GM23338 (cell line): Measurements from ENCODE around the gene DTNBP1. TPM values are rescaled to one million over a fixed set of nuclear protein-coding genes. Genes with fewer than 3 reads are reported as not detected.

Experiments
- ATAC-seq: fragments of 200-7000 bp; cut with Tn5 transposase; 3 replicates; pipeline ENCODE4 v1.9.1; 2020
- DNase-seq: peaks from one replicate; pipeline ENCODE4 v3.0.0-alpha.2; 2015; ENCODE audit warnings: low spot score
- H2AFZ ChIP-seq: fragments of 200-600 bp; sonication (generic); 2 replicates; pipeline ENCODE4 v1.8.0; 2016; ENCODE audit warnings: antibody characterized with exemption, mild to moderate bottlenecking, moderate library complexity
- H3F3A ChIP-seq: fragments of 200-600 bp; sonication (generic); replicated peaks from 2 replicates; pipeline ENCODE4 v1.8.0; 2017; ENCODE audit warnings: antibody characterized with exemption, mixed run types, low read depth
- H3K27ac ChIP-seq: fragments of 200-600 bp; sonication (generic); 2 replicates; pipeline ENCODE4 v1.6.1; 2016; ENCODE audit warnings: low read depth
- H3K27me3 ChIP-seq: fragments of 200-600 bp; sonication (generic); 2 replicates; pipeline ENCODE4 v1.8.0; 2016; ENCODE audit warnings: mild to moderate bottlenecking, mixed run types, moderate library complexity; ENCODE audit not compliant: insufficient read depth
- H3K36me3 ChIP-seq: fragments of 200-600 bp; sonication (generic); 2 replicates; pipeline ENCODE4 v1.8.0; 2016; ENCODE audit warnings: mild to moderate bottlenecking; ENCODE audit not compliant: insufficient read depth
- H3K4me1 ChIP-seq: fragments of 200-600 bp; sonication (generic); 2 replicates; pipeline ENCODE4 v1.8.0; 2016; ENCODE audit warnings: mild to moderate bottlenecking, moderate library complexity; ENCODE audit not compliant: insufficient read depth
- H3K4me2 ChIP-seq: fragments of 200-600 bp; sonication (generic); 2 replicates; pipeline ENCODE4 v1.7.1; 2017; ENCODE audit warnings: mixed run types
- H3K4me3 ChIP-seq: fragments of 200-600 bp; sonication (generic); 2 replicates; pipeline ENCODE4 v1.6.1; 2016; ENCODE audit warnings: mixed run types
- H3K79me2 ChIP-seq: fragments of 200-600 bp; sonication (generic); replicated peaks from 2 replicates; pipeline ENCODE4 v1.8.0; 2017; ENCODE audit warnings: mild to moderate bottlenecking; ENCODE audit not compliant: insufficient read depth
- H3K9me2 ChIP-seq: fragments of 200-600 bp; sonication (generic); 2 replicates; pipeline ENCODE4 v1.8.0; 2017; ENCODE audit not compliant: insufficient read depth
- H4K20me1 ChIP-seq: fragments of 200-600 bp; sonication (generic); replicated peaks from 2 replicates; pipeline ENCODE4 v1.8.0; 2017; ENCODE audit warnings: mild to moderate bottlenecking; ENCODE audit not compliant: insufficient read depth
- H3K27ac Mint-ChIP-seq: 2 replicates; pipeline ENCODE4 v1.8.0; 2020; ENCODE audit warnings: inconsistent platforms, mild to moderate bottlenecking, moderate library complexity, mixed read lengths
- H3K27me3 Mint-ChIP-seq: 3 replicates; pipeline ENCODE4 v1.8.0; 2022; ENCODE audit warnings: low read depth, mild to moderate bottlenecking, moderate library complexity, mixed read lengths, inconsistent platforms; ENCODE audit not compliant: insufficient read depth, poor library complexity
- H3K36me3 Mint-ChIP-seq: 3 replicates; pipeline ENCODE4 v1.8.0; 2021; ENCODE audit warnings: low read depth, mild to moderate bottlenecking, inconsistent platforms, moderate library complexity, mixed read lengths
- H3K4me1 Mint-ChIP-seq: 3 replicates; pipeline ENCODE4 v1.8.0; 2020; ENCODE audit warnings: mild to moderate bottlenecking, inconsistent platforms, mixed read lengths
- H3K4me3 Mint-ChIP-seq: 3 replicates; pipeline ENCODE4 v1.8.0; 2021; ENCODE audit warnings: moderate library complexity, mild to moderate bottlenecking, inconsistent platforms, mixed read lengths
- H3K9me3 Mint-ChIP-seq: 3 replicates; pipeline ENCODE4 v1.8.0; 2020; ENCODE audit warnings: moderate library complexity, mild to moderate bottlenecking, inconsistent platforms, mixed read lengths
- CREB1 ChIP-seq: fragments of 250-450 bp; sonication (Bioruptor Pico); IDR thresholded peaks from 2 replicates; pipeline ENCODE4 v1.5.0; 2020; ENCODE audit warnings: low read depth, mild to moderate bottlenecking, moderate library complexity
- ETS1 ChIP-seq: IDR thresholded peaks from 2 replicates; pipeline ENCODE4 v1.6.1; 2016; ENCODE audit warnings: antibody characterized with exemption
- EZH2 ChIP-seq: fragments of 200-600 bp; sonication (generic); IDR thresholded peaks from one replicate; pipeline ENCODE4 v1.8.0; 2017; ENCODE audit warnings: antibody characterized with exemption, mild to moderate bottlenecking, low read depth; ENCODE audit not compliant: unreplicated experiment
- JUNB ChIP-seq: IDR thresholded peaks from one replicate; pipeline ENCODE4 v1.6.1; 2016; ENCODE audit warnings: antibody characterized with exemption; ENCODE audit not compliant: unreplicated experiment
- POLR2AphosphoS5 ChIP-seq: IDR thresholded peaks from 2 replicates; pipeline ENCODE4 v1.6.1; 2016; ENCODE audit warnings: antibody characterized with exemption, low read depth
- REST ChIP-seq: IDR thresholded peaks from one replicate; pipeline ENCODE4 v1.6.1; 2018; ENCODE audit warnings: antibody characterized with exemption; ENCODE audit not compliant: unreplicated experiment
- STAT1 ChIP-seq: IDR thresholded peaks from one replicate; pipeline ENCODE4 v1.6.1; 2016; ENCODE audit warnings: antibody characterized with exemption; ENCODE audit not compliant: unreplicated experiment
- ZNF114 ChIP-seq: fragments of 250-450 bp; sonication (Bioruptor Pico); IDR thresholded peaks from 2 replicates; pipeline ENCODE4 v1.5.0; 2020; ENCODE audit warnings: mild to moderate bottlenecking, moderate library complexity
- ZNF331 ChIP-seq: fragments of 250-450 bp; sonication (Bioruptor Pico); IDR thresholded peaks from 2 replicates; pipeline ENCODE4 v1.5.0; 2020; ENCODE audit warnings: low read depth, mild to moderate bottlenecking, moderate library complexity
- ZNF462 ChIP-seq: fragments of 250-450 bp; sonication (Bioruptor Pico); IDR thresholded peaks from 2 replicates; pipeline ENCODE4 v1.5.0; 2020; ENCODE audit warnings: mild to moderate bottlenecking, moderate library complexity
- polyA plus RNA-seq: library from polyadenylated mRNA; unstranded; fragments of >200 nt; fragmentation: Nextera tagmentation; extraction: Ambion mirVana; gene quantifications from 2 replicates; pipeline ENCODE4 v1.2.1, GENCODE V29; 2016
- total RNA-seq: library from RNA; depleted of rRNA; stranded (reverse); fragments of >200 nt; shearing (Covaris generic); gene quantifications from 2 replicates; pipeline ENCODE4 v1.2.3, GENCODE V29; 2014

Gene DTNBP1
- total and polyA plus RNA-seq, 2 experiments from 2014 or later = 12.1 to 20.1 TPM

- H3K9me3 Mint-ChIP-seq = no peaks in the 10 kb centered on the region
- H3K4me1 Mint-ChIP-seq = peaks cover 28% of the 10 kb centered on the region
- DNase-seq (peak; percentile 58), ATAC-seq (peak; percentile 98)
- no peaks in the 10 kb centered on the region for H3K27me3 Mint-ChIP-seq
- H3K27ac Mint-ChIP-seq = no peak overlapping the region
- Histone ChIP-seq H4K20me1 (no peaks in the 10 kb centered on the region), H3K27ac (no peak overlapping the region), H3F3A (no peaks in the 10 kb centered on the region), H3K27me3 (no peaks in the 10 kb centered on the region), H3K4me1 (peaks cover 27% of the 10 kb centered on the region), H3K36me3 (no peaks in the 10 kb centered on the region), H3K79me2 (peaks cover 17% of the 10 kb centered on the region; the same call in 1 of the 2 replicates), H3K9me2 (no peaks in the 10 kb centered on the region), H3K4me3 (no peak overlapping the region), H2AFZ (no peak overlapping the region), H3K4me2 (no peak overlapping the region)
- H3K36me3 Mint-ChIP-seq = no peaks in the 10 kb centered on the region
- H3K4me3 Mint-ChIP-seq = no peak overlapping the region
- TF ChIP-seq STAT1 = no peak
These were observed 41.4 kb downstream of the DTNBP1 start for GRCh38 chr6:15621203-15622044.

- Histone ChIP-seq H3F3A (no peaks in the 10 kb centered on the region), H3K27me3 (no peaks in the 10 kb centered on the region), H3K79me2 (peaks cover 17% of the 10 kb centered on the region; the same call in 1 of the 2 replicates), H3K4me3 (no peak overlapping the region), H3K4me1 (peaks cover 34% of the 10 kb centered on the region), H2AFZ (no peak overlapping the region), H3K4me2 (no peak overlapping the region), H3K27ac (no peak overlapping the region), H3K36me3 (no peaks in the 10 kb centered on the region), H3K9me2 (no peaks in the 10 kb centered on the region), H4K20me1 (no peaks in the 10 kb centered on the region)
- Mint-ChIP-seq H3K4me3 (no peak overlapping the region), H3K27me3 (no peaks in the 10 kb centered on the region), H3K9me3 (no peaks in the 10 kb centered on the region), H3K36me3 (no peaks in the 10 kb centered on the region), H3K4me1 (peaks cover 36% of the 10 kb centered on the region), H3K27ac (no peak overlapping the region)
- peak; percentile 35 for DNase-seq
- ATAC-seq = peak; percentile 65
- TF ChIP-seq EZH2 (no peak), ZNF114 (no peak), ZNF462 (CRISPR knock-in tag) (no peak), REST (no peak), ETS1 (no peak), ZNF331 (CRISPR knock-in tag) (no peak), POLR2AphosphoS5 (no peak), JUNB (no peak), CREB1 (CRISPR knock-in tag) (no peak)
These were observed 42.2 kb downstream of the DTNBP1 start for GRCh38 chr6:15620611-15621010.
